HepG2 (cell line): Measurements from ENCODE around the gene ARL5A. TPM values are rescaled to one million over a fixed set of nuclear protein-coding genes. Genes with fewer than 3 reads are reported as not detected.

ENCODE experiments used
- ATAC-seq: fragments of 200-7000 bp; cut with Tn5 transposase; 3 replicates; pipeline ENCODE4 v1.9.1; 2020; ENCODE audit warnings: mild to moderate bottlenecking, moderate library complexity
- BruUV-seq: library from RNA; stranded (reverse); fragments of 400-500 nt; replicated peaks from 2 replicates; lab custom pipeline; 2021; lab: Mats Ljungman, UMichigan
- CTCF ChIA-PET: fragments of 300-600 bp; formaldehyde crosslinking; extraction: SDS; loops from one replicate; lab custom pipeline; 2021; ENCODE audit warnings: low total read pairs, inconsistent platforms, low intra/inter-chr PET ratio; lab: Yijun Ruan, JAX
- POLR2A ChIA-PET: fragments of 350-600 bp; sonication (Branson Sonifier 250); formaldehyde crosslinking; loops from one replicate; lab custom pipeline; 2020; ENCODE audit warnings: antibody characterized with exemption, inconsistent platforms; lab: Yijun Ruan, JAX
- DNase-seq: peaks from one replicate; pipeline ENCODE4 v3.0.0-alpha.2; 2015; ENCODE audit warnings: low spot score
- FAIRE-seq: peaks from 3 replicates; lab custom pipeline; 2011; peaks lifted over from hg19 to GRCh38; lab: Jason Lieb, UNC
- H2AFZ ChIP-seq: one replicate; pipeline ENCODE4 v1.6.1; 2011; ENCODE audit warnings: low read length, inconsistent platforms
- H3K27ac ChIP-seq: fragments of 300-600 bp; 3 replicates; pipeline ENCODE4 v1.8.0; 2011; ENCODE audit warnings: mixed run types, mild to moderate bottlenecking, mixed read lengths, low read length, inconsistent platforms; ENCODE audit not compliant: insufficient read depth; ENCODE audit errors: extremely low read length
- H3K27me3 ChIP-seq, 2 experiments: fragments of 200-600 bp in 1 of 2; 2 replicates in 1 of 2; 3 replicates in 1 of 2; pipeline versions ENCODE4 v1.6.0 to v1.8.0; 2011; ENCODE audit warnings: low read length in 2 of 2, mild to moderate bottlenecking in 2 of 2, moderate library complexity in 2 of 2, inconsistent platforms in 1 of 2; ENCODE audit not compliant: insufficient read depth in 2 of 2, control insufficient read depth in 1 of 2
- H3K36me3 ChIP-seq, 2 experiments: fragments of 200-600 bp in 1 of 2; replicated peaks in 1 of 2; 2 replicates in 1 of 2; 3 replicates in 1 of 2; pipeline versions ENCODE4 v1.5.1 to v1.8.0; 2011; ENCODE audit warnings: low read length in 2 of 2, inconsistent platforms in 1 of 2; ENCODE audit not compliant: insufficient read depth in 2 of 2, control insufficient read depth in 1 of 2
- H3K4me1 ChIP-seq: 2 replicates; pipeline ENCODE4 v1.5.1; 2012; ENCODE audit warnings: low read length, inconsistent platforms; ENCODE audit not compliant: insufficient read depth
- H3K4me2 ChIP-seq: 2 replicates; pipeline ENCODE4 v1.6.0; 2011; ENCODE audit warnings: low read depth, low read length, inconsistent platforms
- H3K4me3 ChIP-seq, 3 experiments: fragments of 200-600 bp in 1 of 3; sonication (generic), shearing (Covaris generic) in 1 of 3; replicated peaks in 1 of 3; 2 replicates each; pipeline ENCODE4 v1.5.1; 2011 to 2016; ENCODE audit warnings: low read length in 3 of 3, inconsistent platforms in 2 of 3, low read depth in 2 of 3, mild to moderate bottlenecking in 2 of 3, control low read depth in 1 of 3, mixed read lengths in 1 of 3; ENCODE audit not compliant: insufficient read depth in 1 of 3
- H3K79me2 ChIP-seq: one replicate; pipeline ENCODE4 v1.6.1; 2011; ENCODE audit warnings: low read length, inconsistent platforms; ENCODE audit not compliant: insufficient read depth
- H3K9ac ChIP-seq: 2 replicates; pipeline ENCODE4 v1.6.0; 2011; ENCODE audit warnings: mild to moderate bottlenecking, low read depth, low read length, inconsistent platforms; ENCODE audit not compliant: insufficient read depth
- H3K9me3 ChIP-seq: 2 replicates; pipeline ENCODE4 v1.5.1; 2012; ENCODE audit warnings: mild to moderate bottlenecking, low read length
- H4K20me1 ChIP-seq: 2 replicates; pipeline ENCODE4 v1.6.0; 2011; ENCODE audit warnings: inconsistent platforms, mild to moderate bottlenecking, low read length, moderate library complexity; ENCODE audit not compliant: insufficient read depth
- ATM ChIP-seq: fragments of 450-650 bp; IDR thresholded peaks from 2 replicates; pipeline ENCODE4 v1.7.1; 2017; ENCODE audit warnings: mild to moderate bottlenecking, borderline replicate concordance
- CEBPB ChIP-seq: IDR thresholded peaks from 2 replicates; pipeline ENCODE4 v1.6.1; 2011; ENCODE audit warnings: low read depth, low read length, improper control_type of control experiment, borderline replicate concordance
- HNF4A ChIP-seq: sonication (generic); formaldehyde crosslinking; IDR thresholded peaks from 2 replicates; pipeline ENCODE4 v1.4.0; 2020; ENCODE audit warnings: missing genetic modification reagents
- KLF16 ChIP-seq, 2 experiments: sonication (generic) in 1 of 2; formaldehyde crosslinking in 1 of 2; IDR thresholded peaks; 2 replicates each; pipeline versions ENCODE4 v1.6.1 to v1.8.0; 2016 to 2023; ENCODE audit warnings: missing genetic modification reagents in 2 of 2, missing compliant biosample characterization in 1 of 2
- KMT2B ChIP-seq: IDR thresholded peaks from 2 replicates; pipeline ENCODE4 v1.6.1; 2016; ENCODE audit warnings: missing genetic modification reagents, missing compliant biosample characterization
- PAX8 ChIP-seq: sonication (generic); formaldehyde crosslinking; IDR thresholded peaks from 2 replicates; pipeline ENCODE4 v1.8.0; 2022; ENCODE audit warnings: mild to moderate bottlenecking, missing genetic modification reagents, borderline replicate concordance
- RBAK ChIP-seq: sonication (generic); formaldehyde crosslinking; IDR thresholded peaks from 2 replicates; pipeline ENCODE4 v1.5.1; 2020; ENCODE audit warnings: mild to moderate bottlenecking, missing genetic modification reagents
- TOPORS ChIP-seq: sonication (generic); formaldehyde crosslinking; IDR thresholded peaks from 2 replicates; pipeline ENCODE4 v1.8.0; 2023; ENCODE audit warnings: mild to moderate bottlenecking, missing genetic modification reagents
- ZKSCAN1 ChIP-seq: fragments of 150-350 bp; IDR thresholded peaks from 2 replicates; pipeline ENCODE4 v1.6.1; 2014; ENCODE audit warnings: low read length
- WGBS: methylation state at CpG from one replicate; pipeline ENCODE4 v1.1.6; 2017; ENCODE audit warnings: low lambda C conversion rate; 5-methylcytosine and 5-hydroxymethylcytosine counted together
- in situ Hi-C: cut with HindIII; loops from 2 replicates; pipeline ENCODE4 v1.10.0; 2017; ENCODE audit warnings: low pct_unique_long_range_greater_than_20kb; ENCODE audit not compliant: extremely low pct_ligation_motif_present
- intact Hi-C: fragments of 100-400 bp; cut with micrococcal nuclease; formaldehyde crosslinking; loops from one replicate; pipeline ENCODE4 v1.10.0; 2022; ENCODE audit not compliant: unreplicated experiment
- polyA plus RNA-seq, 8 experiments: library from polyadenylated mRNA; depleted of rRNA in 3 of 8; stranded (reverse) in 7 of 8; unstranded in 1 of 8; fragments of >200 nt; fragmentation: Illumina TruSeq in 4 of 8; extraction: Trizol in 4 of 8; gene quantifications; 2 replicates each; pipeline versions ENCODE4 v1.2.1 to v1.2.3, GENCODE V29; 2011 to 2016; ENCODE audit warnings: low read depth in 4 of 8, missing spikeins in 1 of 8, mixed read lengths in 1 of 8; ENCODE audit not compliant: insufficient read depth in 1 of 8
- total RNA-seq, 5 experiments: library from RNA; depleted of rRNA; stranded (reverse); fragments of >200 nt; fragmentation: Illumina TruSeq; extraction: Trizol; gene quantifications; 2 replicates each; pipeline ENCODE4 v1.2.3, GENCODE V29; 2016; ENCODE audit warnings: low read depth in 1 of 5
- TF ChIP-seq, protein P1 (sequence below), 2 experiments: IDR thresholded peaks; 2 replicates each; pipeline ENCODE4 v1.6.1; 2011 to 2012; ENCODE audit warnings: low read length in 2 of 2, borderline replicate concordance in 1 of 2, low read depth in 1 of 2, mild to moderate bottlenecking in 1 of 2, moderate library complexity in 1 of 2
- TF ChIP-seq, protein P2 (sequence below): sonication (generic); formaldehyde crosslinking; IDR thresholded peaks from 2 replicates; pipeline ENCODE4 v1.5.1; 2020; ENCODE audit warnings: mild to moderate bottlenecking, missing genetic modification reagents

The ARL5A gene
- total and polyA plus RNA-seq, 2 of the 13 experiments (the other 11 are each of a cell fraction or from before 2014, with no cell fraction given), result 47.5 to 149 TPM

DNA sequence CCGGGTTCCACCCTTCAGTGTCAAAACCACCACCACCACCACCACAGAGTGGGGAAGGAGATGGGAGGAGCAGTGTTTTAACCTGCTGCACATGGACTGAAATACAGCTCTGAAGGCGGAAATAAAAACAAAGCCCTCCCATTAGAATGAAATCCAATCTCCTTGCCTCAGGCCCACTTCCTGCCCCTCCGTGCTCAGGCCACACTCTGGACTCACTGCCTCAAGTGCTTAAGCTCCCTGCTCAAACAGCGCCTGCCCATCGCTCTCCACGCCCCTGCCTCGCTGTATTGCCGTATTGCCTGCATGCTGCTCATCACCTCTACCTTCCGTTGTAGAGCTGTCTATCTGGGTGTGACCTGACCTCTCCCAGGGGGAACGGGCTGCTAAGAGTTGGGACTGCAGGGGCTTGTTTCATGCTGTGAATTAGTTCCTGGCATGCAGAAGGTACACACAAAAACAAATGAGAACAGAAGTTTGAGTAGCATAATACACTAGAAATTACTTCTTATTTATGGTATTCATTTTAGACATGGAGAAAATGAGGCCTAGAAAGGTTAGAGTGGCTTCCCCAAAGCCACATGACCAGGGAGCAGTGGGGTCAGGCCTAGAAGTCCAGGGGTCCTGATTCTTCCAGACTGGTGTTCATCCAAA is 62.3 kb downstream of the ARL5A start (continued):
- TF ChIP-seq, protein P1, sequence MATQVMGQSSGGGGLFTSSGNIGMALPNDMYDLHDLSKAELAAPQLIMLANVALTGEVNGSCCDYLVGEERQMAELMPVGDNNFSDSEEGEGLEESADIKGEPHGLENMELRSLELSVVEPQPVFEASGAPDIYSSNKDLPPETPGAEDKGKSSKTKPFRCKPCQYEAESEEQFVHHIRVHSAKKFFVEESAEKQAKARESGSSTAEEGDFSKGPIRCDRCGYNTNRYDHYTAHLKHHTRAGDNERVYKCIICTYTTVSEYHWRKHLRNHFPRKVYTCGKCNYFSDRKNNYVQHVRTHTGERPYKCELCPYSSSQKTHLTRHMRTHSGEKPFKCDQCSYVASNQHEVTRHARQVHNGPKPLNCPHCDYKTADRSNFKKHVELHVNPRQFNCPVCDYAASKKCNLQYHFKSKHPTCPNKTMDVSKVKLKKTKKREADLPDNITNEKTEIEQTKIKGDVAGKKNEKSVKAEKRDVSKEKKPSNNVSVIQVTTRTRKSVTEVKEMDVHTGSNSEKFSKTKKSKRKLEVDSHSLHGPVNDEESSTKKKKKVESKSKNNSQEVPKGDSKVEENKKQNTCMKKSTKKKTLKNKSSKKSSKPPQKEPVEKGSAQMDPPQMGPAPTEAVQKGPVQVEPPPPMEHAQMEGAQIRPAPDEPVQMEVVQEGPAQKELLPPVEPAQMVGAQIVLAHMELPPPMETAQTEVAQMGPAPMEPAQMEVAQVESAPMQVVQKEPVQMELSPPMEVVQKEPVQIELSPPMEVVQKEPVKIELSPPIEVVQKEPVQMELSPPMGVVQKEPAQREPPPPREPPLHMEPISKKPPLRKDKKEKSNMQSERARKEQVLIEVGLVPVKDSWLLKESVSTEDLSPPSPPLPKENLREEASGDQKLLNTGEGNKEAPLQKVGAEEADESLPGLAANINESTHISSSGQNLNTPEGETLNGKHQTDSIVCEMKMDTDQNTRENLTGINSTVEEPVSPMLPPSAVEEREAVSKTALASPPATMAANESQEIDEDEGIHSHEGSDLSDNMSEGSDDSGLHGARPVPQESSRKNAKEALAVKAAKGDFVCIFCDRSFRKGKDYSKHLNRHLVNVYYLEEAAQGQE (IDR thresholded peaks at IDR 0.05; ENCODE audit: borderline replicate concordance in 1 of 2, low read depth in 1 of 2, low read length in 2 of 2), result no peak

- Histone ChIP-seq H2AFZ (no peak overlapping the region), H3K9me3 (no peaks in the 10 kb centered on the region), H3K9ac (no peak overlapping the region), H3K36me3 (no peaks in the 10 kb centered on the region), H3K27me3 (no peaks in the 10 kb centered on the region), H3K4me2 (no peak overlapping the region), H3K27ac (no peak overlapping the region), H4K20me1 (no peaks in the 10 kb centered on the region), H3K4me1 (peaks cover 42% of the 10 kb centered on the region), H3K4me3 (no peak overlapping the region), H3K79me2 (no peaks in the 10 kb centered on the region)
- TF ChIP-seq RBAK (CRISPR knock-in tag) (no peak), TOPORS (CRISPR knock-in tag) (no peak), KMT2B (CRISPR knock-in tag) (no peak), KLF16 (CRISPR knock-in tag; IDR thresholded peaks at IDR 0.05) (no peak), ATM (no peak), ZKSCAN1 (no peak), PAX8 (CRISPR knock-in tag) (no peak), HNF4A (CRISPR knock-in tag) (no peak), CEBPB (no peak)
- TF ChIP-seq, protein P2, sequence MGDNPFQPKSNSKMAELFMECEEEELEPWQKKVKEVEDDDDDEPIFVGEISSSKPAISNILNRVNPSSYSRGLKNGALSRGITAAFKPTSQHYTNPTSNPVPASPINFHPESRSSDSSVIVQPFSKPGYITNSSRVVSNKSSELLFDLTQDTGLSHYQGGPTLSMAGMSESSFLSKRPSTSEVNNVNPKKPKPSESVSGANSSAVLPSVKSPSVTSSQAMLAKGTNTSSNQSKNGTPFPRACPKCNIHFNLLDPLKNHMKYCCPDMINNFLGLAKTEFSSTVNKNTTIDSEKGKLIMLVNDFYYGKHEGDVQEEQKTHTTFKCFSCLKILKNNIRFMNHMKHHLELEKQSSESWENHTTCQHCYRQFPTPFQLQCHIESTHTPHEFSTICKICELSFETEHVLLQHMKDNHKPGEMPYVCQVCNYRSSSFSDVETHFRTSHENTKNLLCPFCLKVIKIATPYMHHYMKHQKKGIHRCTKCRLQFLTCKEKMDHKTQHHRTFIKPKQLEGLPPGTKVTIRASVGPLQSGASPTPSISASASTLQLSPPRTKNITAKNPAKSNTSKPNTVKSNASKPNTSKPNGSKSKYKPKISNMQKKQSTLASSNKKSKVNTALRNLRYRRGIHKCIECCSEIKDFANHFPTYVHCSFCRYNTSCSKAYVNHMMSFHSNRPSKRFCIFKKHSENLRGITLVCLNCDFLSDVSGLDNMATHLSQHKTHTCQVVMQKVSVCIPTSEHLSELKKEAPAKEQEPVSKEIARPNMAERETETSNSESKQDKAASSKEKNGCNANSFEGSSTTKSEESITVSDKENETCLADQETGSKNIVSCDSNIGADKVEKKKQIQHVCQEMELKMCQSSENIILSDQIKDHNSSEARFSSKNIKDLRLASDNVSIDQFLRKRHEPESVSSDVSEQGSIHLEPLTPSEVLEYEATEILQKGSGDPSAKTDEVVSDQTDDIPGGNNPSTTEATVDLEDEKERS (CRISPR knock-in tag), result no peak
- no TSS peak for BruUV-seq
- ChIA-PET CTCF (no interaction called here), POLR2A (no interaction called here)
- in situ Hi-C loops (no loop called here), intact Hi-C loops (no loop called here)
- FAIRE-seq, result no peak
- DNase-seq, result no peak
- no peak for ATAC-seq
- WGBS, result 57% methylated on average over 3 of the region's 3 CpGs
These were observed 65.5 kb downstream of the ARL5A start for GRCh38 chr2:151762694-151763093.
